GM12873 (cell line): ENCODE results near the gene SPATA32.

Source experiments
- TF ChIP-seq, protein P1 (sequence below): IDR thresholded peaks from 2 replicates; pipeline ENCODE4 v1.5.1; 2012; ENCODE audit warnings: low read depth, mild to moderate bottlenecking, moderate library complexity, low read length, control low read depth; ENCODE audit not compliant: insufficient read depth; ENCODE audit errors: missing control alignments

SPATA32 gene

GRCh38 chr17:45225051-45225700 lies 36.7 kb downstream of the SPATA32 start:
- TF ChIP-seq, protein P1, sequence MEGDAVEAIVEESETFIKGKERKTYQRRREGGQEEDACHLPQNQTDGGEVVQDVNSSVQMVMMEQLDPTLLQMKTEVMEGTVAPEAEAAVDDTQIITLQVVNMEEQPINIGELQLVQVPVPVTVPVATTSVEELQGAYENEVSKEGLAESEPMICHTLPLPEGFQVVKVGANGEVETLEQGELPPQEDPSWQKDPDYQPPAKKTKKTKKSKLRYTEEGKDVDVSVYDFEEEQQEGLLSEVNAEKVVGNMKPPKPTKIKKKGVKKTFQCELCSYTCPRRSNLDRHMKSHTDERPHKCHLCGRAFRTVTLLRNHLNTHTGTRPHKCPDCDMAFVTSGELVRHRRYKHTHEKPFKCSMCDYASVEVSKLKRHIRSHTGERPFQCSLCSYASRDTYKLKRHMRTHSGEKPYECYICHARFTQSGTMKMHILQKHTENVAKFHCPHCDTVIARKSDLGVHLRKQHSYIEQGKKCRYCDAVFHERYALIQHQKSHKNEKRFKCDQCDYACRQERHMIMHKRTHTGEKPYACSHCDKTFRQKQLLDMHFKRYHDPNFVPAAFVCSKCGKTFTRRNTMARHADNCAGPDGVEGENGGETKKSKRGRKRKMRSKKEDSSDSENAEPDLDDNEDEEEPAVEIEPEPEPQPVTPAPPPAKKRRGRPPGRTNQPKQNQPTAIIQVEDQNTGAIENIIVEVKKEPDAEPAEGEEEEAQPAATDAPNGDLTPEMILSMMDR = no peak

DNA sequence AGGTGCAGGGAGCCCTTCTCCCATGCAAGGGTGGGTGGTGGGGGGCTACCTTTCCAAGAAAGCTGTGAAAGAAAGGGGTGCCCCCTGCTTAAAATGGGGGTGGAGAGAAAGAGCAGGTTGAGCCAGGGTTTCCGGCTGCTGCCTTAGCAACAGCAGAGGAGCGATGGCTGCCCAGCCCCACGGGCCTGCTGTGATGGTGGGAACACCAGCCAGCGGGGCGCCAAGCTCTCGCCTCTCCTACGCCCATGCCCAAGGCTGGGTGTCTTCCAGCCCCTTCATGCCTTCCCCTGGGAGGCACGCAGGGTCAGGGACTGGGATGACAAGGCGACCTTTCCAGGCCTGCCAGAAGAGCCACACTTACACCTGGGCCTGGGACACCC lies 37.2 kb downstream of the SPATA32 start:
- TF ChIP-seq, protein P1 = no peak

DNA sequence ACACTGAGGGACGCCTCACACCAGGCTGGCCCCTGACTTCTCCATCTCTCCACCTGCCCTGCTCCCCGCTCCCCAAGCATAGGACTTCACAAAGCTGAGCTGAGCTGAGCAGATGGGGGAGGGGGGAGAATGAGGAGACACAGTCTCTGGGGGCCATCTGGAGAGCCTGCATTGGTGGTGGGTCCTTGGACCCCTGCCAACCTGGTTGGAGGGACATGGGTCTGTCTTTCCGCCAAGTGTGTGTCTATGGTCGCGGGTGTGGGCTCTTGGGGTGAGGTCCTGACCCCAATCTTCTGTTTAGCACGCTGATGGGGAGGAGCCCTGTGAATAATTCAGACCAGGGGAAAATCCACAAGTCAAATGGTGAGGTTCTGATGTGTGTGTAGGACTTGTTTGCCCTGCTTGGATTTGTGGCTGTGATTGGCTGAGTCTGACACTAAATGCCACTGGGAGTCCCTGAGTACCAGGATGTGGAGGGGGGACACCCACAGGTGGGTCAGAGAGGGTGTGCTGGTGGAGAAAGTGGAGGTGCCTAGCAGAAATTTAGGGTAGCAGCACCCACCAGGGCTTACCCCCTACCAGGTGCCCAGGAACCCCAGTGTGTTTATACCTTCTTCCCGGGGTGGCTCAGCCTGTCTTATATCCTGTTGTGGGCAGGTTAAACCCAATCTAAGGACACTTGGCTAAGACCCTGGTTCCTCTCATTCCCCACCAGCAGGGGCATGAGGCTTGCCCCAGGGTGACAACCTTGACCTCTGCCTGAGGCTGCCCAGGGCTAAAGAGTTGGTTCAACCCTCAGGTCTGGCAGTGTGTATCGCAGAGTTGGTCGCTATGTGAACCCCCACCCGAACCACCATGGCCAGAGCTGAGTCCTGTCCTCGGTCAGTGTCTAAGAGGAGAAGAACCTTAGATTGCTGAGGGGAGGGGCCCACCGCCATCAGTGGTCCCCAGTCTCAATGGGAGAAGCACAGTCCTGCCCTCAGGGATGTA lies 38.1 kb downstream of the SPATA32 start:
- TF ChIP-seq, protein P1 = peak; percentile 49

DNA sequence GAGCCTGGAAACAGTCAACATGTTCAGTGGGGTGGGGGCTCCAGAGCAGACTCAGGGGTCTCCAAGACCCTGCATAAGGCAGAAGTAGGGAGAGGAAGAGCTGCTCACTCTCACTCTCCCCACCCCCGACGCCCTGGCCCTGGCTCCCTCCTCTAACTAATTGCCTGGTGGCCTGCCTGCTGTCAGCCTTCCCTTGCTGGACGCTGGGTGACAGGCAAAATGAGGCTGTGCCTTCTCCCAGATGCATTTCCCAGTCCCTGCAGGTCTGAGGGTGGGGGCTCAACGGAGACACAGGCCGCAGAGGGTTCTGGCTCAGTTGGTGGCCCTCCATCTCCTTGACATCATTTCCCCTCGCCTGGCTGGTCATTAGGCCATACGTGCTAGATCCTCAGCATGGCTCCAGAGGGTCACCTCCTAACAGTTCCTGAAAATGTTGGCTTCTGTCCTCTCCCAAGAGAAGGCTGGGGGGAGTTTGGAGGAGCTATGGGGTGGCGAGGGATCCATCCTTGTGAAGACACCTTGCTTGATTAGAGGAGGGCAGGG lies 38.8 kb downstream of the SPATA32 start:
- TF ChIP-seq, protein P1 = no peak

- TF ChIP-seq, protein P1 = no peak
Observed at GRCh38 chr17:45222289-45222995, 39.5 kb downstream of the SPATA32 start.

DNA sequence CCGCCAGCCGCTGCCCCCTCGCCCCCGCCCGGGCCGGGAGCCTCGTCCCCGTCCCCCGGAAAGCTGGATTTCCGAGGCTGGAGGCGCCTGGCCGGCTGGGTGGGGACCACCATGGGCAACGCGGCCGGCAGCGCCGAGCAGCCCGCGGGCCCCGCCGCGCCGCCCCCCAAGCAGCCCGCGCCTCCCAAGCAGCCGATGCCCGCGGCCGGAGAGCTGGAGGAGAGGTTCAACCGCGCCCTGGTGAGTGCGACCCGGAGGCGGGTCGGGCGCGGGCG lies 39.9 kb downstream of the SPATA32 start:
- TF ChIP-seq, protein P1 = no peak
